Midbrain (tissue), 1 donor: ENCODE data around the gene RPS2.
"Not testable (repeated sequence)": the region's sequence is repeated elsewhere in the genome, so short reads cannot be mapped to it uniquely, and the experiment has no call there.

ENCODE experiments used
- DNase-seq: peaks from one replicate; lab custom pipeline; 2025; lab: John Stamatoyannopoulos, UW

RPS2 gene

DNA sequence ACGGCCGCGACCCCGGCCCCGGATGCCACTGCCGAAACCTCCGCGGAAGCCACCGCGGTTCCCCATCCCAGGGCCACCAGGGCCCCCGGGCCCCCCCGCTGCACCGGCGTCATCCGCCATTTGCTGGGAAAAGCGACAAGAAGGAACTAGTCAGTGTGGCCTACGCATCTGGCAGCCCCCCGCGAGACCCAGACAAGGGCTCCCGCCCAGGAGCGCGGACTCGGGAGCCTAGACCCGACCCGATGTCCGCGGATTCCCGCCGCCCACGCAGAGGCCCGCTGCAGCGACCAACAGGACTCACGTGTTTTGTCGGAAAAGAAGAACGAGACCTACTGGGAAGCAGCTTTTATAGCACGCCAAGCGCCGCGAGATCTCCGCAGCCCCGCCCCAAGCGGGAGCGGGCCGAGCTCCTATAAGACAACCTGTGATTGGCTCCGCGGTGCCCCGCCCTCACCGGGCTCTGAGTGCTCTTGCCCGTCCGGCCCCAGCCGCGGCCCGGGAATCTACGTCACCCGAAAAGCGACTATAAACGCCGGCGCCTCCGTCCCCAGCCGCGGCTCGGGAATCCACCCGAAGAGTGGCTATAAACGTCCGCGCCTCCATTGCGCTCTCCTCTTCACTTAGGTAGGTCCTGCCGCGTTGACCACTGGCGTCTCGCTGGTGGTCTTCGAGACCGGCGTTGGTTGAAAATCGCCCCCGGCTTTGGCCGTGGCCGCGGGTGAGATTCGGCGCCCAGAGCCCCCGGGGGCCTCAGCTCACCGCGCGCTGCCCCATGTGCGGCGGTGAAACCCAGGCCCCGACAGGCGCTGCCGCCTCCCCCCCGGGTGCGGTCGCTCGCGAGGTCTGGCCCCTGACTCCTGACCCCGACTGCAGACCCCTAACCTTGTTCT is at the start of gene RPS2:
Gene RPS2 (minus strand): TSS at position 321 of the 890 bp plus-strand sequence. CDS start 201 bp downstream, at position 120.
- peak; percentile 99 for DNase-seq

DNA sequence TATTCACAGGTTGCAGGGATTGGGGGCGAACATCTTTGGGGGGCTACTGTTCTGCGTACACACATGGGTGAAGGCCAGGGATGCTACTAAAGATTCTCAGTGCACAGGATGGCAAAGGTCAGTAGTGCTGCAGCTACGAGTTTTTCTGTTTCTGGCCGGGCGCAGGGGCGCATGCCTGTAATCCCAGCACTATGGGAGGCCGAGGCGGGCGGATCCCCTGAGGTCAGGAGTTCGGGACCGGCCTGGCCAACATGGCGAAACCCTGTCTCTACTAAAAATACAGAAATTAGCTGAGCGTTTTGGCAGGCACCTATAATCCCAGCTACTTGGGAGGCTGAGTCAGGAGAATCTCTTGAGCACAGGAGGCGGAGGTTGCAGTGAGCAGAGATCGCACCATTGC is 48.9 kb upstream of the RPS2 start:
- no peak for DNase-seq

DNA sequence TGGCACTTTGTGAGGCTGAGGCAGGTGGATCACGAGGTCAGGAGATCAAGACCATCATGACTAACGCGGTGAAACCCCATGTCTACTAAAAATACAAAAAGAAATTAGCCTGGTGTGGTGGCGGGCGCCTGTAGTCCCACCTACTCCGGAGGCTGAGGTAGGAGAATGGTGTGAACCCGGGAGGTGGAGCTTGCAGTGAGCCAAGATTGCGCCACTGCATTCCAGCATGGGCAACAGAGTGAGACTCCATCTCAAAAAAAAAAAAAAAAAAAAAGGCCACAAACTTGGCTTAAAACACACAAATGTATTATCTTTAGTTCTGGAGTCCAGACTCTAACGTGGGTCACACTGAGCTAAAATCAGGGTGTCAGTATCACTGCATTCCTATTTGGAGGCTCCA is 47.1 kb upstream of the RPS2 start:
- DNase-seq: not testable (repeated sequence)

DNA sequence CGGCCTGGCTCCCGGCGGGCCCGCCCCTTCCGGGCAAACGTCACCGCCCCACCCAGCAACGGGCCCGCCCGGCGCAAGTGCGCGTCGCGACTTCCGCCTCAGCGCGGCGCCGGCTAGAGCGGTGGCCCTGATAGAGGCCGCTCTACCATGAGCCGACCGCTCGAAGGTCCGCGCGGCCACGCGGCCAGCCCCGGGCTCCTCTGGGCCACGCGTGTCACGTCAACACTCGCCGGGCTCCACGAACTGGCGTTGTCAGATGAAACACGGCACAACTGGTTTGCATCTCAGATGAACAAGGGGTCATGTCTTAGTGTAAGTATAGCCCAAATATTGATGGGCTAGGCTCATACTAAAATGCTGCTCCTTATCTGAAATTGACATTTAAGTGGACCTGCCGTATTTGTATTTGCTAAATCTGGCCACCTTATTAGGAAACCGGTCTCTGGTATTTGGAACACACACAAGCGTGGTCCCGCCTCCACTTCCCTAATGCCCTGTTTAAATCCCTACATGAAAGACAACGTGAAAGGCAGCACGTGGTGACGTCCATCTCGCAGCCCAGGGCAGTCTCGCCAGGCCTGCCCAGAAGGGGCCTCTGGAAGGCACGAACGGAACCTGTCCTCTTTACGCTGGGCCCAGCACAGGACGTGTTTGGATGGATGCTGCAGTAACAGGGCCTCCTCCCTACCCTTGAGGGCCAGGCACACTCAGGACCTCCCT is 45.3 kb upstream of the RPS2 start, which contains the start of gene ZNF598:
Gene ZNF598 (minus strand): TSS at position 31 of the 720 bp plus-strand sequence.
- DNase-seq: peak; percentile 90

DNA sequence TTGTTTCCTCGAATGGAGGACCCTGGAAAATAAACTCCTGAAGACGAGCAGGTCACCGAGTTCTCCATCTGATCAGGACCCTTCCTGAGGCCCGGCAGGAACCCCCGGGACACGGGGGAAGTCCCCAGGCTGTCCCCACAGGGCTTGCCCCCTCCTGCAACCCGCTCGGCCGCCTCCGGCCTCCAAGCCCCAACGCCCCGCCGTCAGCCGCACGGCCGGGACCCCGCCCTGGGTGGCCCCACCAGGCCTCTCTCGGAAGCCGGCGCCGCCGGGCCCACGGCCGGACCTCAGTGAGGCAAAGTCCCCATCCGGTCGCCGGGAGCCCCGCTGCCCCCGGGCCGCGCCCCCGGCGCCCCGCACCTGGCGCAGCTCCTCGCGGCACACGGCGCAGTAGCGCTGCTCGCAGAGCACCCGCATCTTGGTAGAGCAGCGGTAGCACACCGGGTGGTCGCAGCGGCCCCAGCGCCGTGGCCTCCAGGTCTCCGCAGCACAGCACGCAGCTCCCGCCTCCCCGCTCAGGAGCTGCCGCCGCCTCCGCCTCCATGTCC is 44.6 kb upstream of the RPS2 start:
- no peak for DNase-seq

DNA sequence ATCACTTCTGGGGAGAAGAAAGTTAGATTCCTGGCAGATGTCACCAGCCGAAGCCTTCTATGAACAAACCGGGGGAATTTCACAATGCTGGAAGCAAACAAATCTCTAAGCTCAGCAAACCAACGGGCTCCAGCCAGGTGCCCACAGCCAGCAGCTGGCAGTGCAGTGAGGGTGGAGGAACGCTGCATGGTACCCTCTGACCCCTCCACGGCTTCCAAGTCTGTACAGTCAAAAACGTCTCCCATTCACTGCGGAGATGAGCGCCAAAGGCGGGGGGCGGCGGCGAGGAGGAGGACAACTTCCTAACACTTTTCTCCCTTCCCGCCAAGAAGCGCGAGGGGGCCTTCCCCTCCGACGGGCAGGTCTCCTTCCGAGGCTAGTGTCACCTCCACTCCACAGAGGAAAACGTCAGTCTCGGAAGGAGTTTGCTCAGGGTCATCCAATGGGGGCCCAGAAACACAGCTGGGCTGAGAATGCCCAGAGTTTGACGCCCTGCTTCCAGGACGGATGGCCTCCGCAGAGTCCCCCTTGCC is 44.1 kb upstream of the RPS2 start:
- no peak for DNase-seq

DNA sequence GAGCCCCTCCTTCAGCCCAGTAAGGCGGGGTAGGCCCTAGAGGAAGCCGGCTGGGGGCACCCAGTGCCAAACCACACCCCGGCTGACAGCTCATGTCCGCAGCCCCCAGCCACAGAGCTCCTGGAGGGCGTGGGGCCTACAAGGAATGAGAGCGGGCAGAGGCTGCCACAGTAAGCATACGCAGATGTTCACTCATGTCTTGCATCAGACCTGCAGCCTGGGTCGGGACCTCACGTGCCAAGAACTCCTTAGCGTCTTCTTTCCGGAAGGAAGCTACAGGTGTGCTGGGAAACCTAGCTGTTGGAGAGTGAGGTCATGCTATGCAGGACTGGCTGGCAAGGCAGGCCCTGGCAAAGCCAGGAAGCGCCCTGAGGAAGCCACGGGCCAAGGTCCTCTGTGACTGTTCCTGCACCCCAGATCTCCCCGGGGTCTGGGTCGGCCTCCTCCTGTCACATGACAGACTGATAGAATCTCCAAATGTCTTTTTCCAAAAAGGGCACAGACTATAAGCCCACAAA is 43.4 kb upstream of the RPS2 start:
- no peak for DNase-seq

DNA sequence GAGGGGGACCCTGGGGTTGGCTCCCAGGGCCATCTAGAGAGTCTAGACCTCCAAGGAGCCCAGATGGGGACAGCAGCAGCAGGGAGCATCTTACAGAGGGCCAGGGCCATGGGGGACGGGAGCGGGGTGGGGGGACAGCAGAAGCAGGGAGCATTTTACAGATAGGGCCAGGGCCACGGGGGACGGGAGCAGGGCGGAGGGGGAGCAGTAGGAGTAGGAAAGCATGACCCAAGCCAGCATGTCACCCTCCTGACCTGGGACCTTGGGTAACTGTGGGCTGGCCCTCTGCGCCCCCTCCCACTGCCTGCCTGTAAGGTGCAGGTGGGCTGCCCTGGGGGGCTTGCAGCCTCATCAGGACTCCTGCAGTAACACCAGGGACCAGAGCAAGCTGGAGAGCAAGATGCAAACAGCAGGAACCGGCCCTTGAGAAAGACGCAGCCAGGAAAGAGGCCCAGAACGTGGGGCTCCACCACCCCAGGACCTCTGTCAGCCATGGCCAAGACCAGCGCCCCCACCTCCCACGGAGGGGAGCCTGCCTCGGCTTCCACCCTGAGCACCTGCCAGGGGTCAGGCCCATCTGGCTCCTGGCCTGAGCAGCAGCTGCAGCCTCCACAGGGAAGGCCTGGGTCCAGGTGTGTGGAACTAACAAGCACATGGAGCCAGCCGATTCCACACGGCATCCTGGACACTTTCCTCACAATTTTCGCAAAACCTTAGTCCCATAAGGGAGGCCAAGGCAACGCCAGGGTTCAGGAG is 42.6 kb upstream of the RPS2 start:
- no peak for DNase-seq

DNA sequence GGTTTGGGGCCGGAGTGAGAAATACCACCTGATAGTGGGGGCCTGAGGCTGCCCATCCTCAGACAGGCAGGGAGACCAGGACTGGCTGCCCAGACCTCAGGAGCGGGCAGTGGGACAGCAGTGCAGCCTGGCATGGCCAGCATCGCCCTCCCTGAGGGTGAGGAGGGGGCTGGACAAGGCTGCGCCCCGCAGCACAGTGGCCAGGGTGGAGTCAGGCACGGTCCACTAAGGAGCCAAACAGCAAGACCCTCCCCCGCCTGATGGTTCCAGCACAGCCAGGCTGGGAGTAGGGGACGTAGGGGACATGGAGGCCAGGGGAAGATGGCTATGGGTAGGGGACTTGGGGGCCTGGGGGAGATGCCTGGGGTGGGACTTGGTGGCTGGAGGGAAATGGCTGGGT is 41.7 kb upstream of the RPS2 start:
- DNase-seq: no peak

DNA sequence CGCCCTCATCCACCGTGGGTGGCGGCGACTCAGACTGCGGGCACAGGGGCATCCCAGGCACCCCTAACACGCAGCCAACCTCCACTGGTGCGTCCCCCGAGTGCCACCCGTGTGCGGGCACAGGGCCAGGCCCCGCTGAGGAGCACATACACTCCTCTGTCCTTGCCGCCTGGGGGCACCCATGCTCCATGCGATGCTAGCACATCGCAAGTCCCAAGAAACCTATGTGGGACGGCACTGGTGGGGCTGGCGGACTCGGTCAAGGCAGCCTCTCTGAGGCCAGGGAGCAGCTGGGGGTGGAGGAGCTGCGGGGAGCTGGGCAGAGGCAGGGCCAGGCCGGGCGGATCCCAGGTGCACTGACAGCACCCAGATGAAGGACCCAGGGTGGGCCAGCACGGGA is 41.0 kb upstream of the RPS2 start:
- DNase-seq: no peak

DNA sequence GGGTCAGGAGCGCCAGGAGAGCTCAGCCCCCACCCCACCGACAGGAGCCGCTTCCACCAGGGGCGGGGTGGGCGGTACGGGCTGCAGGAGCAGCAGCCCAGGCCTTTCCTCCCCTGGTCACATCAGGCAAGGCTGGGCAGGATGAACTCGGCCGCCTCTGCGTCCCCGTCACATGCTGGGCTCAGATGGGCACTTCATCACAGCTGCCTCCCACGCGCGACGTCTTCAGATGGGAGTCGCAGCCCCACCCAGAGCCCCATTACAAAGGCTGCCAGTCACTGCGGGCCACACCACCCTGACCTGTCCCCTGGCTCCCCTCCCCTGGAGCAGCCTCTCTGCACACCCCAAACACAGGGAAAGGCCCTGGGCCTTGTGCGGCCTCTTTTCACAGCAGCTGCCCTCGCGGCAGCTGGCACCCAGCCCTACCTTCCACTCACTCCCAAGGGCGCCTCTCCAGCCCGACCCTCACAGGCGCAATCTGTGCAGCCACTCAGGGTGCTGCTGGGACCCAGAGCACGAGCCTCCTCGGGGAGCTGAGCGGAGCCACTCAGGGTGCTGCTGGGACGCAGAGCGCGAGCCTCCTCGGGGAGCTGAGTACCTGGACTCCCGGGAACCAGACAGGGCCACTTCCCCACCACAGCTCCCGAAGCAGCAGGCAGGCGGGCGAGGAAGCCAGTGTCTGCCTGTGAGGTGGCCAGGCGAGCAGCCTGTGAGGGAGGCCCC is 40.3 kb upstream of the RPS2 start:
- DNase-seq: no peak

DNA sequence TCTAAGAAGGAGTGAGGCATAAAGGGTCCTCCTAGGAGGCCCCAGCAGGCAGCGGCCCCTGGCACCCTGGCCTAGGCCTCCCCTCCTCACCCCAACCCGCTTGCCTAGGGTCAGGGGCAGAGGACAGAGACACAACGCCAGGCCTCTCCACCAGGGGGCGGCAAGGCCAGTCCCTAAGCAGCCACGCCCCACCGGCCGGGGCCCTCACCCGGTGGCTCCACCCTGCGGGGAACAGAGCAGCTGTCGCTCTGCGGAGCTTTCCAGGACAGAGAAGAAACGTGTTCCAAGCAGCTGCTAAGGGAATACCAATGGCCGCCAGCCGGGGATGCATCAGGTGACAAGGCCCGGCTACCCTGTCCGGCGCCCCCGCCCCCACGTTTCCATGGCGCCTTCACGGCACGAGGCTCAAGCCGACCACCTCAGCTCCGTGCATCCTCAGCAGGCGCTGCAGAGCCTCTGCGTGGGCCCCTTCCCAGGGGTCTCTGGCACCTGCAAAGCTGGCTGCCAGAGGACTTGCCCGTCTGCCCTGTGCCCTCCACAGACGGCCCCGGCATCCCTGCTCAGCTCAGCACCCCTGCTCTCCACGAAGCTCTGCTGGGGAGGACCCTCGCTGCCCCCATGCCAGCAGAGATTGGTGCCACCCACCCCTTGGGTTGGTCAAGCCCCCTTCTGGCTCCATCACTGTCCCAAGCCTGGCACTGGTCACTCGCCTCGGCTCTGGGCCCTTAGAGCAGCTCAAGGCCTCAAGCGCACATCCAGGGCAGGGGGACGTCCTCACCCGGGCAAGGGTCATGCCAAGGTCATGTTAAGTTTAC is 39.4 kb upstream of the RPS2 start:
- DNase-seq: peak; percentile 70

DNA sequence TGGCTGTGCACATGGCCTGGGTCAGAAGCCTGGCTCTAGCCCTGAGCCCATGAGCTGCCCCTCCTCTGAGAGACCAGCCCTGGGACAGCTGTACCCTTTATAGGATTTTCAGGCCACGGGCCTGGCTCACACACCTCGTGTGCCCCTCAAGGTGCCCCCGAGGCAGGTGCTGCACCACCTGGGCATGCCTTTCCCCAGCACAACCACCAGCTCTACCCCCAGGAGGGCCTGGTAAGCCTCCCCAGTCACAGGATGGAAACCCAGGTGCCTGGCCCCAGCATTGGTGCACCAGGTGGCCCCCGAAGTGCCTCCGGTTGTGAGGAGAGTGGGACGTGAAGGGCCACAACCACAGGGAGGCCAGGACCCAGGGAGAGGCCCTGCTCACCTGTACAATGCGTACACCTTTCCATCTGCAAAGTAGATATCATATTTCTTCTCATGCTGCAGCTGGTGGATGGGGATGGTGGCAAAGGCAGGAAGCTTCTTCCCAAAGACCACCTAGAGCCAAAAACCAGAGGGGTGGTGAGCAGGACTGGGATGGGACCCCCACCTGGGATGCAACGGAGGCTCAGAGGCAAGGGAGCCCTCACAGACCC is 38.7 kb upstream of the RPS2 start:
- no peak for DNase-seq

DNA sequence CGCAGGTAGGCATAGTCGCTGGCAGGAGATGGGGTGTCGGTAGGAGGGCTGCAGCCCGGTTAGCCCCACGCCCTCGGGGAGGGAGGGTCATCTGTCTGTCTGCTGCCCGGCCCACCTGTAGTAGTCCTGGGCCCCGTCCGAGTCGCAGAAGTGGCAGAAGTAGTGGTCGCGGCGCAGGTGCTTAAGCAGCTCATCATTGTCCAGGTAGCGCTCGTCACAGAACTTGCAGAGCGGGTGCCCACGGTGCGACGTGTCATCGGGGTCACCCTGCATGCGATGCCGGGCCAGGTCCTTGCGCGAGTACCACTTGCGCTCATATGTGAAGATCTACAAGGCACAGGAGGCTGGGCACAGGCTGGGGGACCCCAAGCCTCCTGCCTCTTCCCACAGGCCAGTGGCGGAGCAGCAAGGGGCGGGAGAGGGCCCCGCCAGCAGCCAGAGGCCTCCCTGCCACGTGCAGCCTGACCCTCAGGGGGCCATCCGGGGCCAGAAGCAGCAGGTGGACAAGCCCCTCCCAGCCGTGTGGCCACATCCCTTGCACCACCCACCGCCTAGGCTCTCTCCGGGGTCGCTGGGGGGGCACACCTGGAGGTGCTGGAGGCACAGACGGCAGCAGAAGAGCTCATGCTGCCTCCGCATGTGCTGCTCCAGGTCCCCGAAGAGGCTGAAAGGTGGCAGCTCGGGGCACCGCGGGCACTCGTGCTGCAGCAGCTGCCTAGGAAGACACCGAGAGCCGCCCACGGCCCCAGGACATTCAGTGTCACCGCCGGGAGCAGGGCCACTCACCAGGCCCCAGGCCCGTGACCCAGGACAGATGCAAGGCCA is 38.0 kb upstream of the RPS2 start:
- DNase-seq: no peak

DNA sequence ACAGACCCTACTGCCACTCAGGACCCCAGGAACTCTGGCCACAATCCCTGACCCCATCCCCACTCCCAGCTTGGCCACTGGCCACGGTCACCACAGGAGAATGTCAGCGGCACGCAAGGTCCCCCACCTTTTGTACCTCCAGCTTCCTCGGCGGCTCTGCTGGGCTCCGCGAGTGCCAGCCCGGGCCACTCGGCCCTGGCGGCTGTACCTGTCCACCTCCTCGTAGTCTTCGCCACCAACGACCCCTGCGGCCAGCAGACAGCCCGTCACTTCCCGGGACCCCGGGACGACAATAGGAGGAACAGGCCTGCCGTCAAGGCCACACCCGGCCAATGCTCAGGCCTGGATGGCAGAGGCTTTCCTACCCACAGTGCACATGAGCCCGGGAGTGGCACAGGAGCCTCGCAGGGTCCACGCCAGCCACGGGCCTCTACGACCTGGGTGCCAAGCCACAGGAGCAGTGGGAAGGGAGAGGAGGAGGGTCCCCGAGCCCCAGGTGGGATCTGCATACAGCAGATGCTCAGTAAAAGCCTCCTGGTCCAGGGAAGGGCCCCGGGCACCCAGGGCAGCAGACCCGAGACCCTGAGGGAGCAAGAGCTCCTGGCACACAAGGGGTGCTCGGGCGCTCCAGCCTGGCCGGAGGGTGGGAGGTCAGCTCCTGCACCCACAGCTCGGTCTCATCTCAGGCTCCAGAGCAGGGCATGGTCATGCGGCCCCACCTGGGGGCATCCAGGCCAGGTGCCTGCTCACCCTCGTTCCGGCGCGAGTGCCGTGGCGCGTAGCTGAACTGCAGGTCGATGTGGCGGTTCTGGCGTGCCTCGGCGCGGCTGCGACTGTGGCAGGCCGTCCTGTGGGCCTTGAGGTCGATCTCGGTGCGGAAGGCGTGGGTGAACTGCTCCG is 37.1 kb upstream of the RPS2 start:
- no peak for DNase-seq

DNA sequence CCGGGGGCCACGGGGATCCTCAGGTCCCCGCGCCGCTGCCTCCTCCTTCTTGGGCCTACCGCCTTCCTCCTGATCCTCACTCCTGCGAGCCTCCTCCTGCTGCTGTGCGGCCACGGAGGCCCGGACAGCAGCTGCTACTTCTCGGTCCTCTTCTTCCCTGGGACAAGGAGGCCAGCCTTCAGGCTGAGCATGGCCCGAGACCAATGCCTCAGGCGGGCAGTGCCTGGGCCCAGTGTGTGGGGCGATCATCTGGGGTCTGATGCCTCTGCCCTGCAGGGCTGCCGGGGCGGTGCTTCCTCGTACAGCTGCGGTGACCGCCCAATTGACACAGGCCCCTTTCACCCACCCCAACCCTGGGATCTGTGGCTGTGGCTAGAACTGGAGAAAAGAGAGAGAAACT is 36.4 kb upstream of the RPS2 start:
- DNase-seq: no peak

DNA sequence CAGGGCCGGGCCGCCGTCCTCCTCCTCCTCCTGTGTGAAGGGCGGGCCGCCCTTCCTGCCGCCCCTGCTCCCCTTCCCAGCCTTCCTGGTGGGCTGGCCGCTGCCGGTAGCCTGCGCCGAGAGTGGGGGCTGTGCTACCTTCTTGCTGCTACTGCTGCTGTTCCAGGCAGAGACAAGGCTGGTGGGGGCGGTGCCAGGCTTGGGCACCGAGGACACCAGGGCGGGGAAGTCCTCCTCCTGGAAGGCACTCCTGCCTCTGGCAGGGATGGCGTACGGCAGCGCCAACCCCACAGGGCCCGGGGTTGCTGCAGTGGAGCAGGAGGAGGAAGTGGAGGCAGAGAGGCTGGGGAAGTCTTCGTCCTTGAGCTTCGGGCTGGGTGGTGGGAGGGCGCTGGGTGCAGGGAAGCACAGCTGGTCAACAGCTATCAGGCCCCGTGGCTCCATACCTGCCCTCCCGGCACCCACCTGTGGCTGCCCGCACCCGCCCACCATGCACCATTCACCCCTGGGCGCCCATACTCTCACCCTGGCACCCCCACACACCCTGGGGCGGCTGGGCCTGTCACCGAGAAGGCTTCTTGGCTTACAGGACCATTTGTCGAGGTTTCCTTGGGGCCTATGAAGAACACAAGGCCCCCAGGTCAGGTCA is 35.4 kb upstream of the RPS2 start:
- no peak for DNase-seq
